Stimulated activated CD8-positive, alpha-beta memory T cell treated with anti-CD3 and anti-CD28 coated beads, Interleukin-12 subunit alpha, Interleukin-12 subunit beta, amount 100 ng/mL, for 4 hours (primary cell): ENCODE measurements around the gene IQCE.
"Not testable (repeated sequence)": the region's sequence is repeated elsewhere in the genome, so short reads cannot be mapped to it uniquely, and the experiment has no call there.

Source experiments
- DNase-seq: peaks from one replicate; pipeline ENCODE4 v3.0.0-alpha.2; 2020; ENCODE audit warnings: low read depth

Gene IQCE

GRCh38 chr7:2601907-2602306 lies 43.1 kb downstream of the IQCE start:
- no peak for DNase-seq

GRCh38 chr7:2602406-2603043 lies 43.7 kb downstream of the IQCE start:
- no peak for DNase-seq

GRCh38 chr7:2603044-2603965 lies 44.5 kb downstream of the IQCE start:
- no peak for DNase-seq

- DNase-seq = no peak
Measured at GRCh38 chr7:2604608-2605174, 45.9 kb downstream of the IQCE start.

GRCh38 chr7:2605608-2606538 lies 47.1 kb downstream of the IQCE start:
- no peak for DNase-seq

GRCh38 chr7:2606539-2606936 lies 47.8 kb downstream of the IQCE start:
- DNase-seq = no peak

GRCh38 chr7:2607122-2607922 lies 48.5 kb downstream of the IQCE start:
- DNase-seq = no peak

GRCh38 chr7:2607923-2608904 lies 49.4 kb downstream of the IQCE start:
- DNase-seq = no peak

GRCh38 chr7:2608921-2609411 lies 50.2 kb downstream of the IQCE start:
- no peak for DNase-seq

- not testable (repeated sequence) for DNase-seq
Measured at GRCh38 chr7:2609646-2610045, 50.9 kb downstream of the IQCE start.

- DNase-seq = no peak
Measured at GRCh38 chr7:2610466-2610865, 51.7 kb downstream of the IQCE start.

GRCh38 chr7:2610898-2611297 lies 52.1 kb downstream of the IQCE start:
- DNase-seq = no peak

- no peak for DNase-seq
Measured at GRCh38 chr7:2611401-2611800, 52.6 kb downstream of the IQCE start.

- no peak for DNase-seq
Measured at GRCh38 chr7:2611922-2612321, 53.1 kb downstream of the IQCE start.

GRCh38 chr7:2612445-2613097 lies 53.8 kb downstream of the IQCE start:
- DNase-seq = no peak

- no peak for DNase-seq
Measured at GRCh38 chr7:2613098-2613930, 54.5 kb downstream of the IQCE start.

GRCh38 chr7:2613931-2614600 lies 55.3 kb downstream of the IQCE start:
- no peak for DNase-seq
